ENCODE measurements around the gene AKR1B15. TPM values are rescaled to one million over a fixed set of nuclear protein-coding genes. Genes with fewer than 3 reads are reported as not detected.

AKR1B15 gene
- polyA plus RNA-seq, 2 of the 4 experiments (the other 2 are of a cell fraction) = 17.9 to 24.7 TPM

DNA sequence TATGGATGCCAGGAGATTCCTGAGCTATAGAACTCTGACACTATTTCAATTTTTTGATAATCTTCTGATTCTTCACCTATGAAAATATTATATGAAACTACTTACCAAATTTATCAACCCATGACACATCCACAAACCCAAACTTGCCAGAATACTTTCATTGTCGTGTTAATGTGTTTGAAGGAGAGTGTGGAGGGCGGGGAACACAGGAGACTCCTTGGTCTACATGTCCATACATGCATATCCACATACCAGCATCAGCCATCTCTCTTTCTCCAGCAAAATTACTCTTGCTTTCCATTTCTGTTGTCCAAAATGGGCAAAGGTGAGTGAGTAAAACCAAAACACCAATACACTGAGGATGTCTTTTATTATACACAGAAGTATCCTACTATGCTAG is 74.3 kb downstream of the AKR1B15 start:
- Histone ChIP-seq H3K27ac (no peak overlapping the region), H3K4me3 (no peak overlapping the region), H3K9me3 (0 out of 3 replicates have a peak, but pooled peaks cover 3% of the 10 kb centered on the region), H3K4me2 (no peak overlapping the region), H3K4me1 (peaks cover 24% of the 10 kb centered on the region)
- FAIRE-seq (peak; percentile 68), ATAC-seq (no peak), DNase-seq (ENCODE audit: low read depth in 1 of 2, low spot score in 1 of 2) (no peak)
- no peak for TF ChIP-seq JUNB (IDR thresholded peaks at IDR 0.05)
- no peak for TF ChIP-seq SREBF2 (IDR thresholded peaks at IDR 0.05)
- no peak for TF ChIP-seq CBX2 (IDR thresholded peaks at IDR 0.05; ENCODE audit: borderline replicate concordance, low read depth)
- no peak for TF ChIP-seq HOXB5 (CRISPR knock-in tag; IDR thresholded peaks at IDR 0.05)
- TF ChIP-seq CEBPB (IDR thresholded peaks at IDR 0.05) = no peak
- TF ChIP-seq, protein P1, sequence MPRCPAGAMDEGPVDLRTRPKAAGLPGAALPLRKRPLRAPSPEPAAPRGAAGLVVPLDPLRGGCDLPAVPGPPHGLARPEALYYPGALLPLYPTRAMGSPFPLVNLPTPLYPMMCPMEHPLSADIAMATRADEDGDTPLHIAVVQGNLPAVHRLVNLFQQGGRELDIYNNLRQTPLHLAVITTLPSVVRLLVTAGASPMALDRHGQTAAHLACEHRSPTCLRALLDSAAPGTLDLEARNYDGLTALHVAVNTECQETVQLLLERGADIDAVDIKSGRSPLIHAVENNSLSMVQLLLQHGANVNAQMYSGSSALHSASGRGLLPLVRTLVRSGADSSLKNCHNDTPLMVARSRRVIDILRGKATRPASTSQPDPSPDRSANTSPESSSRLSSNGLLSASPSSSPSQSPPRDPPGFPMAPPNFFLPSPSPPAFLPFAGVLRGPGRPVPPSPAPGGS (IDR thresholded peaks at IDR 0.05) = no peak
- TF ChIP-seq, protein P2, sequence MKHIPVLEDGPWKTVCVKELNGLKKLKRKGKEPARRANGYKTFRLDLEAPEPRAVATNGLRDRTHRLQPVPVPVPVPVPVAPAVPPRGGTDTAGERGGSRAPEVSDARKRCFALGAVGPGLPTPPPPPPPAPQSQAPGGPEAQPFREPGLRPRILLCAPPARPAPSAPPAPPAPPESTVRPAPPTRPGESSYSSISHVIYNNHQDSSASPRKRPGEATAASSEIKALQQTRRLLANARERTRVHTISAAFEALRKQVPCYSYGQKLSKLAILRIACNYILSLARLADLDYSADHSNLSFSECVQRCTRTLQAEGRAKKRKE (CRISPR knock-in tag; IDR thresholded peaks at IDR 0.05; ENCODE audit: low read depth) = no peak
- no peak for TF ChIP-seq HOXA7 (CRISPR knock-in tag; IDR thresholded peaks at IDR 0.05)
- TF ChIP-seq, protein P3, sequence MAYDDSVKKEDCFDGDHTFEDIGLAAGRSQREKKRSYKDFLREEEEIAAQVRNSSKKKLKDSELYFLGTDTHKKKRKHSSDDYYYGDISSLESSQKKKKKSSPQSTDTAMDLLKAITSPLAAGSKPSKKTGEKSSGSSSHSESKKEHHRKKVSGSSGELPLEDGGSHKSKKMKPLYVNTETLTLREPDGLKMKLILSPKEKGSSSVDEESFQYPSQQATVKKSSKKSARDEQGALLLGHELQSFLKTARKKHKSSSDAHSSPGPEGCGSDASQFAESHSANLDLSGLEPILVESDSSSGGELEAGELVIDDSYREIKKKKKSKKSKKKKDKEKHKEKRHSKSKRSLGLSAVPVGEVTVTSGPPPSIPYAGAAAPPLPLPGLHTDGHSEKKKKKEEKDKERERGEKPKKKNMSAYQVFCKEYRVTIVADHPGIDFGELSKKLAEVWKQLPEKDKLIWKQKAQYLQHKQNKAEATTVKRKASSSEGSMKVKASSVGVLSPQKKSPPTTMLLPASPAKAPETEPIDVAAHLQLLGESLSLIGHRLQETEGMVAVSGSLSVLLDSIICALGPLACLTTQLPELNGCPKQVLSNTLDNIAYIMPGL (CRISPR knock-in tag; IDR thresholded peaks at IDR 0.05; ENCODE audit: borderline replicate concordance) = no peak
- TF ChIP-seq NFE2L2 (conservative IDR thresholded peaks at IDR 0.05; ENCODE audit: low read length) = no peak
- no peak for TF ChIP-seq ESRRA (IDR thresholded peaks at IDR 0.05; ENCODE audit: borderline replicate concordance, low read length)
- no peak for TF ChIP-seq CHD4 (IDR thresholded peaks at IDR 0.05; ENCODE audit: borderline replicate concordance)
- TF ChIP-seq POLR2A (IDR thresholded peaks at IDR 0.05; ENCODE audit: low read length) = no peak
- no peak for TF ChIP-seq MAZ (IDR thresholded peaks at IDR 0.05; ENCODE audit: borderline replicate concordance, low read depth, low read length)
- TF ChIP-seq BHLHE40 (IDR thresholded peaks at IDR 0.05; ENCODE audit: low read depth, low read length) = no peak
- TF ChIP-seq ZFP36 (IDR thresholded peaks at IDR 0.05; ENCODE audit: borderline replicate concordance, partially characterized antibody) = no peak
- no peak for TF ChIP-seq TFCP2L1 (CRISPR knock-in tag; IDR thresholded peaks at IDR 0.05)
- POLR2A ChIA-PET = no interaction called here
- CTCF ChIA-PET = interaction anchor here (0.7 to 5.7 kb wide), 8 partner anchors 9 to 651 kb away, joined by 3 to 63 read pairs (median 4); partner anchors contain the start of genes AKR1B1 and BPGM
- WGBS (ENCODE audit: missing lambda C conversion rate) = 41% methylated on average over 2 of the region's 2 CpGs

DNA sequence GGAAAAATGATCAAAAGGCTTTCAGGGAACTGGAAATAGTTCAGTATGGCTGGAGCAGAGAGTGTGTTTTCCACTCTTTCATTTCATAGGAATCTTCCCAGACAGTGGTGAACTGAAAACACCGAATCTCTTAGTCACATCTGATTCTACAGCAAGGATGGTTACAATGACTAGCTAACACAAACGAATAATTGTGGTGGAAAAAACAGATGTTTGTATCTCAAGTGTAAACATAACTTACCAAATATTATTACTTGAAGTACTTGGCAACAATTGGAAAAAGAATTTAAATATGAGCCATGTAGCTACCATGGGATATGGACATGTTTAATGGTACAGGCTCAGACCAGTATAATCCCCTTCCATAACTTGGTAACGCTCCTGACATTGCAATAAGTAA is 76.6 kb downstream of the AKR1B15 start:
- TF ChIP-seq HOXB13 (CRISPR knock-in tag; IDR thresholded peaks at IDR 0.05; ENCODE audit: low read depth) = no peak
- TF ChIP-seq CBX8 (IDR thresholded peaks at IDR 0.05) = peak; percentile 96
- TF ChIP-seq RNF2 (IDR thresholded peaks at IDR 0.05; ENCODE audit: borderline replicate concordance, low read depth) = peak; percentile 99
- CTCF ChIA-PET = interaction anchor here (1.0 to 2.1 kb wide), 5 partner anchors 8 to 193 kb away, joined by 3 to 11 read pairs (median 6); partner anchors contain the start of gene BPGM

DNA sequence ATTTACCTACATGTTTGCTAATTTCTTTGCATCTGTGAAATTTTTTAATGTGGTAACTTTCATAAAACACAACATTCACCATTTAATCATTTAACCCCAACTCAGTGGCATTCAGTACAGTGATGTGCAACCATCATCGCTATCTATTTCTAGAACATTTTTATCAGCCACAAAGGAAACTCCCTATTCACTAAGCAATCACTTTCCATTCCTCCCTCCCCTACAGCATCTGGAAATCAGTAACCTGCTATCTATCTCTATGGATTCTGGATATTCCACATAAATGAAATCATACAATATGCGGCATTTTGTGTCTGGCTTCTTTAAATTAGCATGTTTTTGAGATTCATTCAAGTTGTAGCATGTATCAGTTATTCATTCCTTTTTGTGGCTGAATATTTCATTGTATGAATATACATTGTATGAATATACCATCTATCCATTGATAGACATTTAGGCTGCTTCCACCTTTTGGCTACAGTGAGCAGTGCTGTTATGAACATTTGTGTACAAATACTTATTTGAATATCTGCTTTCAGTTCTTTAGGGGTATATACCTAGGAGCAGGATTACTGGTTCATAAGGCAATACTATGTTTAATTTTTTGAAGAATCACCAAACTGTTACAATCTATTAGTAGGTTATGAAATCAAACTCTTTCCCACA is 78.3 kb downstream of the AKR1B15 start:
- ChIA-PET POLR2A (no interaction called here), CTCF (interaction anchor here (1.4 kb wide), 1 partner anchor 59 kb away, joined by 3 read pairs; no protein-coding TSS in a partner anchor)
- H3K9me3 ChIP-seq = no peaks in the 10 kb centered on the region
- no peaks in the 10 kb centered on the region for H3K4me1 ChIP-seq
- TF ChIP-seq, protein P4, sequence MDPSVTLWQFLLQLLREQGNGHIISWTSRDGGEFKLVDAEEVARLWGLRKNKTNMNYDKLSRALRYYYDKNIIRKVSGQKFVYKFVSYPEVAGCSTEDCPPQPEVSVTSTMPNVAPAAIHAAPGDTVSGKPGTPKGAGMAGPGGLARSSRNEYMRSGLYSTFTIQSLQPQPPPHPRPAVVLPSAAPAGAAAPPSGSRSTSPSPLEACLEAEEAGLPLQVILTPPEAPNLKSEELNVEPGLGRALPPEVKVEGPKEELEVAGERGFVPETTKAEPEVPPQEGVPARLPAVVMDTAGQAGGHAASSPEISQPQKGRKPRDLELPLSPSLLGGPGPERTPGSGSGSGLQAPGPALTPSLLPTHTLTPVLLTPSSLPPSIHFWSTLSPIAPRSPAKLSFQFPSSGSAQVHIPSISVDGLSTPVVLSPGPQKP (IDR thresholded peaks at IDR 0.05; ENCODE audit: low read depth, low read length) = no peak
- no peak for TF ChIP-seq ZFP36 (IDR thresholded peaks at IDR 0.05; ENCODE audit: borderline replicate concordance, partially characterized antibody)
- DNase-seq (ENCODE audit: low read depth in 1 of 2, low spot score in 1 of 2) (no peak), FAIRE-seq (peak; percentile 59), ATAC-seq (no peak)
- no peak overlapping the region for H3K27ac ChIP-seq
- H3K4me3 ChIP-seq = no peak overlapping the region
- WGBS (ENCODE audit: missing lambda C conversion rate) = 86% methylated on average over 2 of the region's 2 CpGs
- H3K4me2 ChIP-seq = no peak overlapping the region

More for the DNA sequence above, 76.6 kb downstream of the AKR1B15 start:
- FAIRE-seq (peak; percentile 70), DNase-seq (ENCODE audit: low read depth in 1 of 2, low spot score in 1 of 2) (no peak), ATAC-seq (no peak)
- POLR2A ChIA-PET = no interaction called here
- peaks cover 2% of the 10 kb centered on the region for H3K4me1 ChIP-seq
- H3K9me3 ChIP-seq = no peaks in the 10 kb centered on the region
- WGBS (ENCODE audit: missing lambda C conversion rate) = 40% methylated on average over 3 of the region's 3 CpGs
- H3K4me2 ChIP-seq = no peak overlapping the region
- H3K27ac ChIP-seq = no peak overlapping the region
- H3K4me3 ChIP-seq = no peak overlapping the region
